Choroid plexus epithelial cell (primary cell): ENCODE results near the gene ATP7B.

Source experiments
- DNase-seq: peaks from one replicate; pipeline ENCODE4 v3.0.0-alpha.2; 2010; ENCODE audit warnings: low read depth
- H3K4me3 ChIP-seq: 2 replicates; pipeline ENCODE4 v1.5.1; 2011; ENCODE audit warnings: low read depth, mild to moderate bottlenecking, control low read depth, low read length, moderate library complexity
- CTCF ChIP-seq: conservative IDR thresholded peaks from 2 replicates; pipeline ENCODE4 v1.5.1; 2011; ENCODE audit warnings: low read depth, mild to moderate bottlenecking, control low read depth, inconsistent platforms, low read length, moderate library complexity

The ATP7B gene

GRCh38 chr13:51999921-52000320 lies 11.3 kb downstream of the ATP7B start:
- H3K4me3 ChIP-seq = no peak overlapping the region
- no peak for TF ChIP-seq CTCF
- DNase-seq = no peak

- DNase-seq = no peak
- no peak overlapping the region for H3K4me3 ChIP-seq
- TF ChIP-seq CTCF = no peak
Observed at GRCh38 chr13:51999510-51999911, 11.7 kb downstream of the ATP7B start.

- no peak for TF ChIP-seq CTCF
- no peak for DNase-seq
- H3K4me3 ChIP-seq = no peak overlapping the region
Observed at GRCh38 chr13:51998723-51999509, 12.3 kb downstream of the ATP7B start.

GRCh38 chr13:51997641-51998330 lies 13.5 kb downstream of the ATP7B start:
- TF ChIP-seq CTCF = no peak
- no peak overlapping the region for H3K4me3 ChIP-seq
- DNase-seq = peak; percentile 28

GRCh38 chr13:51997186-51997585 lies 14.1 kb downstream of the ATP7B start:
- H3K4me3 ChIP-seq = no peak overlapping the region
- TF ChIP-seq CTCF = no peak
- DNase-seq = no peak

GRCh38 chr13:51996641-51997040 lies 14.6 kb downstream of the ATP7B start:
- TF ChIP-seq CTCF = no peak
- H3K4me3 ChIP-seq = no peak overlapping the region
- DNase-seq = no peak
